HG02588 (cell line): ENCODE measurements around the gene LYRM7.
"Not testable (repeated sequence)": the region's sequence is repeated elsewhere in the genome, so short reads cannot be mapped to it uniquely, and the experiment has no call there.

ENCODE experiments used
- ATAC-seq: cut with Tn5 transposase; IDR thresholded peaks from one replicate; pipeline ENCODE4 v1.9.1; 2021; ENCODE audit warnings: mild to moderate bottlenecking, moderate library complexity; ENCODE audit not compliant: unreplicated experiment

The LYRM7 gene

GRCh38 chr5:131170540-131171275, at the start of gene LYRM7:
LYRM7 (plus strand) TSS chr5:131170944; CDS start chr5:131171021, 77 bp downstream.
- ATAC-seq = peak; percentile 98

DNA sequence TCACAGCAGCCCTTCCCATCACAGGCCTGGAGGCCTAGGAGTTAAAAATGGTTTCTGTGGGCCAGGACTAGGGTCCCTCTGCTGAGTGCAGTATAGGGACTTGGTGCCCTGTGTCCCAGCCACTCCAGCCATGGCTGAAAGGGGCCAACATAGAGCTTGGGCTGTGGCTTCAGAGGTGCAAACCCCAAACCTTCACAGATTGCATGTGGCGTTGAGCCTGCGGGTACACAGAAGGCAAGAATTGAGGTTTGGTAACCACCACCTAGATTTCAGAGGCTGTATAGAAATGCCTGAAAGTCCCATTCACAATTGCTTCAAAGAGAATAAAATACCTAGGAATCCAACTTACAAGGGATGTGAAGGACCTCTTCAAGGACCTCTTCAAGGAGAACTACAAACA, 43.5 kb upstream of the LYRM7 start:
- ATAC-seq = not testable (repeated sequence)

- ATAC-seq = no peak
Observed at GRCh38 chr5:131129306-131129705, 41.4 kb upstream of the LYRM7 start.

GRCh38 chr5:131133091-131133490, 37.7 kb upstream of the LYRM7 start:
- not testable (repeated sequence) for ATAC-seq

GRCh38 chr5:131138406-131138805, 32.3 kb upstream of the LYRM7 start:
- not testable (repeated sequence) for ATAC-seq

GRCh38 chr5:131139321-131139720, 31.4 kb upstream of the LYRM7 start:
- ATAC-seq = no peak

- ATAC-seq = no peak
Observed at GRCh38 chr5:131142970-131143617, 27.6 kb upstream of the LYRM7 start.

DNA sequence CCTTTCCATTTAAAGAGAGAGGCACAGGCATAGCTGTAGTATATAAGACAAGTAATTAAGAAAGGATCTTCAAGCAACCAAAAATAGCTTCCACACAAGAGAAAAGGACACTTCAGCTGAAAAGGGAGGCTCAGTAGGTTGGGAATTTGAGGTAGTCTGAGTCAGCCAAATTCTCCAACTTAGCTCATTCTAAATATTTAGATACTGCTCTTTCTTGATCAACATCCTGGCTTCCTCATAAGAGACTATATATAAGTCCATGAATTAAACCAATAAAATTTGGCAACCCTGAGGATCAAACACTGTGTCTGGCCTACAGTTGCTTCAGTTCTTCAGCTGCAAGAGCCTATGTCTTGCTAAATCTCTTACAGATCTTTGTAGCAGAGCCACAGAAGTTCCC, 23.5 kb upstream of the LYRM7 start:
- ATAC-seq = no peak

GRCh38 chr5:131148835-131149234, 21.9 kb upstream of the LYRM7 start:
- ATAC-seq = no peak

GRCh38 chr5:131150408-131150807, 20.3 kb upstream of the LYRM7 start:
- ATAC-seq = no peak

DNA sequence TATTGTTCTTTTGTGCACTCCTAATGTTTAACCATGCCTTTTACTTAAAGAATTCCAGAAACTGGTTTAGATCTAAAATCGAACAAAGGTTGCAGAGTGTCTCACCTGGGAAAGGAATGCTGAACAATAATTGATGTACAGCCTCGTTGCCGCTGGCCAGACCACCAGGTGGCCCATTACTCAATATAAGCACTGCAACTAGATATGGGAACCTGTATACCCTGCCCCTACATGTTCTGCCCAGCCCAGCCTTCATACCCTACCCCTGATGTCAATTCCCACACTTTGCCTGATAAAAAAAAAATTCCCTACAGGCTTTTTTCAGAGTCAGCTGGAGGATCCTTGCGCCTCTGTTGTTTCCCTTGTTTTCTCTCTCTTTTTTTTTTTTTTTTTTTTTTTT, 19.5 kb upstream of the LYRM7 start:
- no peak for ATAC-seq

DNA sequence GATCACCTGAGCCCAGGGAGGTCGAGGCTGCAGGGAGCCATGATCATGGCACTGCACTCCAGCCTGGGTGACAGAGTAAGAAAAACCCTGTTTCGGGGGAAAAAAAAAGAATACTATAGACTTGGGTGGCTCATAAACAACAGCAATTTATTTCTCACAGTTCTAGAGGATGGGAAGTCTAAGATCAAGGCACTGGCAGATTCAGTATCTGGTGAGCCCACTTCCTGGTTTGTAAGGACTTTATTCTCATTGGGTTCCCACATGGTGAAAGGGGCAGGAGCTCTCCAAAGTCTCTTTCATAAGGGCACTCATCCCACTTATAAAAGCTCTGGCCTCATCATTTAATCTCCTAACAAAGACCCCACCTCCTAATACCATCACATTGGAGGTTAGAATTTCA, 14.4 kb upstream of the LYRM7 start:
- ATAC-seq = no peak

GRCh38 chr5:131156957-131157356, 13.8 kb upstream of the LYRM7 start:
- ATAC-seq = no peak

DNA sequence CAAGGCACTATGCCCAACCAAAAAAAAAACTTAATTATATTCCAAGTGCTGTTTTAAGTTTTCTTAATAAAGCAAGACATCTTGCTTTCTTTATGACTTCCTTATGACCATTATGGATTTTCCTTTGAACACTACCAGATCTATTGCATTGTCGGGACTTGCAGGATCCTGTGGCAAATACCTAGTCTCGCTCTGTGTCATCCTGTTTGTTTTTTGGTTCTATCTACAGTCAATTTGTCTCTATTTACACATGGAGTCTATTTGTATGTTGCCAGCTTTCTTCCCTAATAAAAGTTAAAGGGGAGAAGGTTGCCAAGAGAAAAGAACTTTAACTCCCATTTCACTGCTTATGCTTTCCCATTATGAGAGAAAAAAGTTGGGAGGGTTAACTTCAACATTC, 10.6 kb upstream of the LYRM7 start:
- no peak for ATAC-seq

GRCh38 chr5:131163276-131164119, 7.2 kb upstream of the LYRM7 start:
- ATAC-seq = no peak

DNA sequence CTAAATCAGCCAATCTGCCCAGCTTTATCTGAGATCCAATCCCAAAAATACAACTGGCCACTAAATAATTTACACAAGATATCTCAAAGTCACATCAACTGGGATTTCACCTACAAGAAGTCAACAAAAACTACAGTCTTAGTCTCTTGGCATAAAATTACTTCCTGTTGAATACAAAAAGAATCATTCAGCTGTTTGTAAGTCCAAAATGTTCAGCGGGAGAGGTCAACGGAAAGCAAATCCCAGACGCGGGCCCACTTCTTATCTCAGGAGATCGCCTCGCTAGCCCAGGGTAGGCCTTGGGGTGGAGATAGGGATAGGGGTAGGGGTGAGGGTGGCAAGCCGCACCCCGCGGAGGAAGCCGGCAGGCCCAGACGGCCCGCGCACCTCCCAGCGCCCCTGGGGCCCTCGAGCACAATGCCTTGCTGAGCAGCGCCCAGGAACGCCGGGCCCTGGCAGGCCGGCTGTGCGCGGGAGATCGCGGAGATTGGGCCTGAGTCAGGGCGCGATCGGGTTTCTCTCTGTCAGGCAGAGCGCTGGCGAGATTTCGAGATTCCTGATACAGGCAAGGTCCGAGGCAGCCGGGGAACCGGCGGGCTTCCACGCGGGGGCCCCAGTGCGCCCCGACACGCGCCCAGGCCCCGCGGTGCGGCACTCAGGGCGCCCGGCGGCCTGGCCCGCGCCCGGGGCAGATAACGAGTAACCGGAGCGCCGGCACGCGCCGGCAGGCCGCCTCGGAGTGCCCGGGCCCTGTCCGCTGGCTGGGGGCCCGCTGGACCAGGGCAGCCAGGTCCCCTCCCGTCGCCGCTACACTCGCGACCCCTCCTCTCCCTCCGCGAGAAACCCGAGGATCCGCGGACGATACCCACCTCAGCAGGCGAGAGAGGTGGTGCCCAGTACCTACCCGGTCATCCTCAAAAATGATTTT, 6.3 kb upstream of the LYRM7 start:
- ATAC-seq = peak; percentile 70

DNA sequence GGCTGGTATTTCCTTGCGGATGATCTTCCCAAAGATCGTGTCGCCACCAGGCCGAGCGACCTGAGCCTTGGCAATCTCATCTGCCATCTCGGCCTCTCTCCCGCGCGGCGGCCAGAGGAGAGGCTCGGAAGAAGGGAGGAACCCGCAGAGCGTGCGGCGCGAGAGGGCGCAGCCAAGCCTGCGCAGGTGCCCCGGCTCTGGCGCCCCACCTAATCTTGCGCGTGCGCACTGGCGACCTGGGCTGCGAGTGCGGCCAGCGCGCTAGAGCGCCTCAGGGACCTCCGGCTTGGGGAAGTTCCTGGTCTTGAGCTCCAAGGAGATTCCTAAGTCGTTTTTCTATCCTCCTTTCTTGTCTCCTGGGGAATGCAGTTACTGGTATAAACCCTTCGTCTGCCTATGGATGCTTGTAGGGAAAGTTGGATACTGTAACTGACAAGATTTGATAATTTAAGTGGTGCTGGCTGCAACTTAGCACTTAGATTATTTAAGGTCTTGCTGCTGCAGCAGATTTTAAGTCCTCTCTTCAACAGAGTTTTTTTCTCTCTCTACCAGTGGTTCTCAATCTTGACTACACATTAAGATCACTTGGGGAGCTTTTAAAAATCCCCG, 5.5 kb upstream of the LYRM7 start, which contains the start of gene HINT1:
Gene HINT1, minus strand, starts transcription at position 138 of the 609 bp plus-strand sequence. Its CDS starts 51 bp downstream, at position 87.
- peak; percentile 81 for ATAC-seq

DNA sequence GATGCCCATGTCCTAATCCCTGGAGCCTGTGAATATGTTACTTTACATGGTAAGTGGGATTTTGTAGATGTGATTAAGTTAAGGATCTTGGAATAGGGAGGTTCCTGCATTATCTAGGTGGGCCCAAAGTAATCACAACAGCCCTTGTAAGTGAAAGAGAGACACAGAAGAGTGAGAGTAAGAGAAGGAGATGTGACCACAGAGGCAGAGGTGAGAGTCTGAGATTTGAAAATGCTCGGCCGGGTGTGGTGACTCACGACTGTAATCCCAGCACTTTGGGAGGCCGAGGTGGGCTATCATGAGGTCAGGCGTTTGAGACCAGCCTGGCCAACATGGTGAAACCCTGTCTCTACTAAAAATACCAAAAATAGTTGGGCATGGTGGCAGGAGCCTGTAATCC, 3.1 kb upstream of the LYRM7 start:
- no peak for ATAC-seq

GRCh38 chr5:131169810-131170539, 769 bp upstream of the LYRM7 start:
- ATAC-seq = no peak
